H1 (cell line): ENCODE data around the gene ZNF532. TPM values are rescaled to one million over a fixed set of nuclear protein-coding genes. Genes with fewer than 3 reads are reported as not detected.

ENCODE experiments used
- CTCF ChIA-PET: fragments of 300-600 bp; sonication (Branson Sonifier 250); formaldehyde crosslinking; loops from one replicate; lab custom pipeline; 2021; ENCODE audit not compliant: partially characterized antibody; lab: Charles Lee
- POLR2A ChIA-PET: fragments of 300-600 bp; sonication (Branson Sonifier 250); formaldehyde crosslinking; loops from one replicate; lab custom pipeline; 2021; ENCODE audit warnings: inconsistent platforms; ENCODE audit not compliant: partially characterized antibody; lab: Charles Lee
- DNase-seq, 2 experiments: peaks; one replicate each; pipeline versions ENCODE4 v3.0.0 to v3.0.0-alpha.2; 2010 to 2022; ENCODE audit warnings: low spot score in 2 of 2, low read depth in 1 of 2, mixed read lengths in 1 of 2
- FAIRE-seq: peaks from 2 replicates; lab custom pipeline; 2011; peaks lifted over from hg19 to GRCh38; lab: Jason Lieb, UNC
- H2AFZ ChIP-seq: 2 replicates; pipeline ENCODE4 v1.8.1; 2012; ENCODE audit warnings: low read length, inconsistent platforms
- H2AK5ac ChIP-seq: 2 replicates; pipeline ENCODE4 v1.6.1; 2013; ENCODE audit warnings: low read depth, low read length
- H2BK120ac ChIP-seq: replicated peaks from 2 replicates; pipeline ENCODE3; 2013; ENCODE audit warnings: low read depth, low read length, inconsistent platforms
- H2BK12ac ChIP-seq: 2 replicates; pipeline ENCODE4 v1.6.1; 2013; ENCODE audit warnings: low read depth, low read length
- H2BK15ac ChIP-seq: 2 replicates; pipeline ENCODE4 v1.6.1; 2013; ENCODE audit warnings: low read length
- H2BK20ac ChIP-seq: 2 replicates; pipeline ENCODE4 v1.6.1; 2013; ENCODE audit warnings: low read length
- H2BK5ac ChIP-seq: 2 replicates; pipeline ENCODE4 v1.6.1; 2013; ENCODE audit warnings: low read depth, low read length
- H3K14ac ChIP-seq: 2 replicates; pipeline ENCODE4 v1.6.1; 2013; ENCODE audit warnings: inconsistent platforms; ENCODE audit not compliant: insufficient read length
- H3K18ac ChIP-seq: 2 replicates; pipeline ENCODE4 v1.6.1; 2013; ENCODE audit warnings: low read length; ENCODE audit errors: extremely low read depth
- H3K23ac ChIP-seq: 2 replicates; pipeline ENCODE4 v1.6.1; 2013; ENCODE audit warnings: inconsistent platforms; ENCODE audit not compliant: insufficient read length
- H3K23me2 ChIP-seq: 2 replicates; pipeline ENCODE4 v1.6.1; 2013; ENCODE audit warnings: low read depth, low read length
- H3K27ac ChIP-seq: 2 replicates; pipeline ENCODE4 v1.6.1; 2011; ENCODE audit warnings: low read depth, low read length, inconsistent platforms
- H3K27me3 ChIP-seq, 4 experiments: replicated peaks in 1 of 4; 1 replicate in 1 of 4; 2 replicates in 3 of 4; pipeline versions ENCODE4 v1.6.1 to v1.8.1; 2011 to 2013; ENCODE audit warnings: low read length in 3 of 4, mild to moderate bottlenecking in 3 of 4, inconsistent platforms in 2 of 4, mixed read lengths in 2 of 4, moderate library complexity in 1 of 4; ENCODE audit not compliant: control insufficient read depth in 3 of 4, insufficient read depth in 3 of 4; ENCODE audit errors: extremely low read depth in 1 of 4
- H3K36me3 ChIP-seq, 4 experiments: 2 replicates each; pipeline versions ENCODE4 v1.6.1 to v1.8.1; 2011 to 2013; ENCODE audit warnings: mild to moderate bottlenecking in 4 of 4, low read length in 3 of 4, moderate library complexity in 2 of 4, control low read depth in 1 of 4, inconsistent platforms in 1 of 4; ENCODE audit not compliant: insufficient read depth in 4 of 4, control insufficient read depth in 2 of 4
- H3K4ac ChIP-seq: replicated peaks from 2 replicates; pipeline ENCODE3; 2013; ENCODE audit warnings: low read length, low read depth, mixed read lengths, inconsistent platforms; ENCODE audit not compliant: insufficient read length
- H3K4me1 ChIP-seq, 4 experiments: replicated peaks in 1 of 4; 1 replicate in 1 of 4; 2 replicates in 3 of 4; pipeline versions ENCODE4 v1.6.1 to v1.8.1; 2011 to 2013; ENCODE audit warnings: low read length in 3 of 4, inconsistent platforms in 2 of 4, mixed read lengths in 1 of 4; ENCODE audit not compliant: insufficient read depth in 4 of 4, control insufficient read depth in 3 of 4
- H3K4me2 ChIP-seq, 2 experiments: 2 replicates each; pipeline versions ENCODE4 v1.6.1 to v1.8.1; 2011 to 2013; ENCODE audit warnings: low read depth in 2 of 2, low read length in 2 of 2, control low read depth in 1 of 2, inconsistent platforms in 1 of 2, mild to moderate bottlenecking in 1 of 2; ENCODE audit not compliant: insufficient read depth in 1 of 2
- H3K4me3 ChIP-seq, 4 experiments: fragments of 200-600, 300-600 bp in 1 of 4; sonication (generic), shearing (Covaris generic), sonication (Bioruptor Twin) in 1 of 4; 2 replicates each; pipeline versions ENCODE4 v1.5.1 to v1.8.1; 2011 to 2016; ENCODE audit warnings: low read length in 4 of 4, low read depth in 3 of 4, control low read depth in 2 of 4, inconsistent platforms in 2 of 4, mild to moderate bottlenecking in 2 of 4, mixed read lengths in 1 of 4, moderate library complexity in 1 of 4; ENCODE audit not compliant: insufficient read depth in 2 of 4; ENCODE audit errors: extremely low read depth in 1 of 4
- H3K56ac ChIP-seq: replicated peaks from 2 replicates; pipeline ENCODE3; 2013; ENCODE audit warnings: low read depth, mild to moderate bottlenecking, mixed read lengths, low read length, inconsistent platforms; ENCODE audit not compliant: insufficient read length
- H3K79me1 ChIP-seq: 2 replicates; pipeline ENCODE4 v1.6.1; 2013; ENCODE audit warnings: low read depth, low read length, control low read depth
- H3K79me2 ChIP-seq, 2 experiments: 2 replicates each; pipeline versions ENCODE4 v1.6.1 to v1.8.1; 2012 to 2013; ENCODE audit warnings: low read length in 2 of 2, mild to moderate bottlenecking in 2 of 2, inconsistent platforms in 1 of 2; ENCODE audit not compliant: insufficient read depth in 2 of 2, control insufficient read depth in 1 of 2
- H3K9ac ChIP-seq, 4 experiments: replicated peaks in 1 of 4; 1 replicate in 1 of 4; 2 replicates in 3 of 4; pipeline versions ENCODE4 v1.6.1 to v1.8.1; 2011 to 2013; ENCODE audit warnings: low read depth in 3 of 4, low read length in 3 of 4, control low read depth in 2 of 4, mild to moderate bottlenecking in 2 of 4, moderate library complexity in 2 of 4, inconsistent platforms in 1 of 4; ENCODE audit errors: extremely low read depth in 1 of 4
- H3K9me3 ChIP-seq, 2 experiments: 2 replicates each; pipeline versions ENCODE4 v1.6.1 to v1.8.1; 2012 to 2013; ENCODE audit warnings: mild to moderate bottlenecking in 2 of 2, moderate library complexity in 2 of 2, control low read depth in 1 of 2, inconsistent platforms in 1 of 2, low read depth in 1 of 2, low read length in 1 of 2, mixed read lengths in 1 of 2; ENCODE audit not compliant: insufficient read depth in 2 of 2
- H4K20me1 ChIP-seq, 2 experiments: replicated peaks in 1 of 2; 2 replicates each; pipeline versions ENCODE3 to v1.8.1; 2011 to 2013; ENCODE audit warnings: inconsistent platforms in 2 of 2, low read length in 2 of 2, mild to moderate bottlenecking in 1 of 2; ENCODE audit not compliant: insufficient read depth in 2 of 2, control insufficient read depth in 1 of 2
- H4K5ac ChIP-seq: 2 replicates; pipeline ENCODE4 v1.6.1; 2013; ENCODE audit warnings: low read length, low read depth, mixed read lengths, inconsistent platforms; ENCODE audit not compliant: insufficient read length
- H4K8ac ChIP-seq: 2 replicates; pipeline ENCODE4 v1.8.0; 2013; ENCODE audit warnings: mild to moderate bottlenecking, moderate library complexity, low read length, inconsistent platforms; ENCODE audit not compliant: insufficient read depth; ENCODE audit errors: extremely low read depth
- H4K91ac ChIP-seq: replicated peaks from 2 replicates; pipeline ENCODE3; 2013; ENCODE audit warnings: low read length, mixed read lengths, inconsistent platforms; ENCODE audit not compliant: insufficient read length
- ASH2L ChIP-seq: fragments of 200-600, 300-600 bp; sonication (generic); IDR thresholded peaks from one replicate; pipeline ENCODE4 v1.7.1; 2017; ENCODE audit warnings: low read length
- CEBPB ChIP-seq: IDR thresholded peaks from 2 replicates; pipeline ENCODE4 v1.6.1; 2012; ENCODE audit warnings: low read depth, low read length
- E2F6 ChIP-seq: IDR thresholded peaks from 2 replicates; pipeline ENCODE4 v1.6.1; 2012; ENCODE audit warnings: inconsistent platforms
- FOSL1 ChIP-seq: IDR thresholded peaks from 2 replicates; pipeline ENCODE4 v1.6.1; 2011; ENCODE audit warnings: mild to moderate bottlenecking, low read depth, low read length, moderate library complexity; ENCODE audit not compliant: insufficient read depth
- JUND ChIP-seq: IDR thresholded peaks from 2 replicates; pipeline ENCODE4 v1.6.1; 2011; ENCODE audit warnings: mild to moderate bottlenecking, improper control_type of control experiment, low read length
- KDM5A ChIP-seq: fragments of 200-600 bp; IDR thresholded peaks from 2 replicates; pipeline ENCODE4 v1.7.1; 2012; ENCODE audit warnings: mild to moderate bottlenecking, low read length, inconsistent platforms, mixed read lengths
- RAD21 ChIP-seq, 2 experiments: IDR thresholded peaks in 1 of 2; conservative IDR thresholded peaks in 1 of 2; 2 replicates each; pipeline ENCODE4 v1.6.1; 2011; ENCODE audit warnings: low read depth in 2 of 2, low read length in 2 of 2, improper control_type of control experiment in 1 of 2, inconsistent platforms in 1 of 2, mild to moderate bottlenecking in 1 of 2, moderate library complexity in 1 of 2
- SIRT6 ChIP-seq: IDR thresholded peaks from one replicate; pipeline ENCODE4 v1.7.1; 2012; ENCODE audit warnings: low read length, inconsistent platforms
- WGBS, 2 experiments: shearing (Covaris generic) in 1 of 2; methylation state at CpG; one replicate each; pipeline versions ENCODE4 v1.1.6 to v1.1.7; 2013 to 2015; ENCODE audit warnings: low lambda C conversion rate in 2 of 2, mixed read lengths in 2 of 2, inconsistent platforms in 1 of 2, low coverage in 1 of 2, missing lambda C conversion rate in 1 of 2; ENCODE audit not compliant: insufficient replicate concordance in 2 of 2, insufficient coverage in 1 of 2, insufficient read length in 1 of 2; ENCODE audit errors: extremely low coverage in 1 of 2, missing lambda C conversion rate in 1 of 2; 5-methylcytosine and 5-hydroxymethylcytosine counted together
- polyA plus RNA-seq, 7 experiments: library from polyadenylated mRNA; depleted of rRNA in 3 of 7; stranded (reverse) in 5 of 7; unstranded in 2 of 7; fragments of >200 nt in 5 of 7; fragments of 200-250 nt in 2 of 7; gene quantifications; 1 replicate in 5 of 7; 2 replicates in 1 of 7; 4 replicates in 1 of 7; pipeline versions ENCODE4 v1.2.1 to v1.2.3, GENCODE V29; 2011 to 2013; ENCODE audit warnings: missing spikeins in 2 of 7, mixed read lengths in 2 of 7
- total RNA-seq: library from RNA; stranded (reverse); fragmentation: NEBNext Ultra II Directional; extraction: Animal tissue kit (Norgen Biotek cat#: 25700); gene quantifications from 2 replicates; pipeline ENCODE4 v1.2.1, GENCODE V29; 2021

ZNF532 gene
- total and polyA plus RNA-seq, 2 of the 8 experiments (the other 6 are each of a cell fraction or from before 2014, with no cell fraction given): 143 to 240 TPM

- H3K4ac ChIP-seq: no peak overlapping the region
- no peak overlapping the region for H4K91ac ChIP-seq
- no peak overlapping the region for H3K56ac ChIP-seq
- POLR2A ChIA-PET: interaction anchor here (0.8 to 1.9 kb wide), 4 partner anchors 16 to 164 kb away, joined by 3 to 6 read pairs (median 4); no protein-coding TSS in a partner anchor
- CTCF ChIA-PET: interaction anchor here (0.5 to 0.9 kb wide), 4 partner anchors 62 to 295 kb away, joined by 3 to 5 read pairs (median 3); no protein-coding TSS in a partner anchor
- no peak overlapping the region for H3K9ac ChIP-seq
- H2BK5ac ChIP-seq: peak overlapping the region; percentile 26; the same call in 1 of the 2 replicates
- H2BK15ac ChIP-seq: no peak overlapping the region
- no peak for TF ChIP-seq FOSL1
- no peak for TF ChIP-seq KDM5A
- no peak for TF ChIP-seq E2F6
- TF ChIP-seq SIRT6: no peak
- no peak for TF ChIP-seq RAD21 (IDR thresholded peaks at IDR 0.05 in 1 of 2, conservative IDR thresholded peaks at IDR 0.05 in 1 of 2; ENCODE audit: low read depth in 2 of 2, low read length in 2 of 2)
- no peak for TF ChIP-seq CEBPB
- TF ChIP-seq JUND: no peak
- TF ChIP-seq ASH2L: no peak
- TF ChIP-seq, all 59 proteins: peak for 0
- H2BK20ac ChIP-seq: peak overlapping the region; percentile 66
- no peaks in the 10 kb centered on the region for H4K20me1 ChIP-seq
- no peak overlapping the region for H3K14ac ChIP-seq
- FAIRE-seq (no peak), DNase-seq (no peak)
- 0 out of 8 replicates have a peak, but pooled peaks cover 0 to 4% (median 0%) of the 10 kb centered on the region in 4 experiments for H3K36me3 ChIP-seq
- no peak overlapping the region for H2BK120ac ChIP-seq
- no peak overlapping the region for H2AK5ac ChIP-seq
- no peaks in the 10 kb centered on the region for H3K23me2 ChIP-seq
- H4K8ac ChIP-seq: no peak overlapping the region
- H3K4me3 ChIP-seq: no peak overlapping the region
- H3K23ac ChIP-seq: no peak overlapping the region
- H3K9me3 ChIP-seq: peaks cover 0 to 9% of the 10 kb centered on the region in 2 experiments; a peak in 3 of 4 replicates
- H2AFZ ChIP-seq: no peak overlapping the region
- no peak overlapping the region for H3K18ac ChIP-seq
- no peaks in the 10 kb centered on the region for H3K27me3 ChIP-seq
- no peaks in the 10 kb centered on the region for H3K79me2 ChIP-seq
- H3K4me2 ChIP-seq: no peak overlapping the region
- H3K27ac ChIP-seq: no peak overlapping the region
- H4K5ac ChIP-seq: no peak overlapping the region
- no peak overlapping the region; the same call in 1 of the 2 replicates for H2BK12ac ChIP-seq
- H3K4me1 ChIP-seq: peaks cover 2 to 4% (median 3%) of the 10 kb centered on the region in 4 experiments; a peak in 5 of 7 replicates
- 80% methylated on average over 1 of the region's 1 CpG; no CpG with 5 or more reads in 1 of the 2 experiments for WGBS, 2 experiments
- H3K79me1 ChIP-seq: no peaks in the 10 kb centered on the region
These were observed 33.1 kb upstream of the ZNF532 start for GRCh38 chr18:58831606-58832005.
